WTC11 (cell line): ENCODE results near the gene GAPDHS. TPM values are rescaled to one million over a fixed set of nuclear protein-coding genes. Genes with fewer than 3 reads are reported as not detected.
A peak's percentile ranks its signal among the peaks of the same experiment; 100 is the strongest.

ENCODE experiments used
- ATAC-seq: fragments of 200-7000 bp; cut with Tn5 transposase; 2 replicates; pipeline ENCODE4 v1.10.0; 2021; ENCODE audit warnings: mild to moderate bottlenecking, moderate library complexity
- CTCF ChIA-PET: fragments of 300-600 bp; sonication (Branson Sonifier 250); formaldehyde crosslinking; loops from one replicate; lab custom pipeline; 2021; ENCODE audit warnings: antibody characterized with exemption; lab: Charles Lee
- POLR2A ChIA-PET: fragments of 350-600 bp; sonication (Branson Sonifier 250); formaldehyde crosslinking; loops from one replicate; lab custom pipeline; 2021; ENCODE audit warnings: antibody characterized with exemption; lab: Charles Lee
- DNase-seq: peaks from one replicate; pipeline ENCODE4 v3.0.0; 2021; ENCODE audit warnings: low spot score
- H3K27ac Mint-ChIP-seq: 2 replicates; pipeline ENCODE4 v1.8.0; 2021; ENCODE audit warnings: mixed read lengths
- H3K27me3 Mint-ChIP-seq: 2 replicates; pipeline ENCODE4 v1.8.0; 2021; ENCODE audit warnings: low read depth, mild to moderate bottlenecking, moderate library complexity, mixed read lengths
- H3K36me3 Mint-ChIP-seq: 2 replicates; pipeline ENCODE4 v1.8.0; 2021; ENCODE audit warnings: mixed read lengths
- H3K4me1 Mint-ChIP-seq: 2 replicates; pipeline ENCODE4 v1.8.0; 2022; ENCODE audit warnings: mixed read lengths
- H3K4me3 Mint-ChIP-seq: 2 replicates; pipeline ENCODE4 v1.8.0; 2021; ENCODE audit warnings: mild to moderate bottlenecking, moderate library complexity, mixed read lengths
- H3K9me3 Mint-ChIP-seq: 2 replicates; pipeline ENCODE4 v1.8.0; 2021; ENCODE audit warnings: mixed read lengths
- ETV6 ChIP-seq: sonication (generic); formaldehyde crosslinking; IDR thresholded peaks from 2 replicates; pipeline ENCODE4 v1.8.1; 2022; ENCODE audit warnings: mild to moderate bottlenecking, missing genetic modification reagents
- GTF2I ChIP-seq: fragments of 250-450 bp; sonication (Bioruptor Pico); conservative IDR thresholded peaks from 2 replicates; pipeline ENCODE4 v1.4.0; 2021; ENCODE audit warnings: mild to moderate bottlenecking
- IRF2 ChIP-seq: sonication (generic); formaldehyde crosslinking; IDR thresholded peaks from 2 replicates; pipeline ENCODE4 v1.8.0; 2022; ENCODE audit warnings: low read depth, missing genetic modification reagents, borderline replicate concordance
- KAT7 ChIP-seq: sonication (generic); formaldehyde crosslinking; IDR thresholded peaks from 2 replicates; pipeline ENCODE4 v1.8.1; 2023; ENCODE audit warnings: missing genetic modification reagents, mild to moderate bottlenecking, borderline replicate concordance
- MXD4 ChIP-seq: fragments of 250-450 bp; sonication (Bioruptor Pico); IDR thresholded peaks from 2 replicates; pipeline ENCODE4 v1.8.0; 2021; ENCODE audit warnings: mild to moderate bottlenecking, moderate library complexity, borderline replicate concordance
- MYBL2 ChIP-seq: sonication (generic); formaldehyde crosslinking; IDR thresholded peaks from 2 replicates; pipeline ENCODE4 v1.8.1; 2023; ENCODE audit warnings: mild to moderate bottlenecking, moderate library complexity, missing genetic modification reagents
- NFYB ChIP-seq: sonication (generic); formaldehyde crosslinking; conservative IDR thresholded peaks from 2 replicates; pipeline ENCODE4 v1.8.0; 2022; ENCODE audit warnings: low read depth, missing genetic modification reagents
- NR1H2 ChIP-seq: sonication (generic); formaldehyde crosslinking; IDR thresholded peaks from 2 replicates; pipeline ENCODE4 v1.9.0; 2021; ENCODE audit warnings: mild to moderate bottlenecking, moderate library complexity, missing genetic modification reagents
- NR3C1 ChIP-seq: sonication (generic); formaldehyde crosslinking; conservative IDR thresholded peaks from 2 replicates; pipeline ENCODE4 v1.8.1; 2023; ENCODE audit warnings: low read depth, mild to moderate bottlenecking, missing genetic modification reagents
- RELA ChIP-seq: sonication (generic); formaldehyde crosslinking; IDR thresholded peaks from 2 replicates; pipeline ENCODE4 v1.8.1; 2022; ENCODE audit warnings: missing genetic modification reagents, mild to moderate bottlenecking, borderline replicate concordance
- TCF7 ChIP-seq: sonication (generic); formaldehyde crosslinking; IDR thresholded peaks from 2 replicates; pipeline ENCODE4 v1.8.0; 2022; ENCODE audit warnings: mild to moderate bottlenecking, low read depth, missing genetic modification reagents, moderate library complexity
- TEAD1 ChIP-seq: sonication (generic); formaldehyde crosslinking; IDR thresholded peaks from 2 replicates; pipeline ENCODE4 v1.8.0; 2022; ENCODE audit warnings: mild to moderate bottlenecking, missing genetic modification reagents
- TP53 ChIP-seq: sonication (generic); formaldehyde crosslinking; IDR thresholded peaks from 2 replicates; pipeline ENCODE4 v1.8.1; 2023; ENCODE audit warnings: mild to moderate bottlenecking, missing genetic modification reagents
- ZNF219 ChIP-seq: sonication (generic); formaldehyde crosslinking; IDR thresholded peaks from 2 replicates; pipeline ENCODE4 v1.8.0; 2023; ENCODE audit warnings: missing genetic modification reagents, mild to moderate bottlenecking, borderline replicate concordance
- ZNF317 ChIP-seq: sonication (generic); formaldehyde crosslinking; IDR thresholded peaks from 2 replicates; pipeline ENCODE4 v1.8.1; 2023; ENCODE audit warnings: low read depth, mild to moderate bottlenecking, moderate library complexity, missing genetic modification reagents, borderline replicate concordance
- ZNF396 ChIP-seq: fragments of 250-450 bp; sonication (Bioruptor Pico); IDR thresholded peaks from 2 replicates; pipeline ENCODE4 v1.8.0; 2021; ENCODE audit warnings: mild to moderate bottlenecking, moderate library complexity, borderline replicate concordance
- ZNF423 ChIP-seq: fragments of 250-450 bp; sonication (Bioruptor Pico); IDR thresholded peaks from 2 replicates; pipeline ENCODE4 v2.1.2; 2022; ENCODE audit warnings: mild to moderate bottlenecking, moderate library complexity
- ZNF671 ChIP-seq: fragments of 250-450 bp; sonication (Bioruptor Pico); IDR thresholded peaks from 2 replicates; pipeline ENCODE4 v1.8.0; 2021; ENCODE audit warnings: mild to moderate bottlenecking
- total RNA-seq: library from RNA; stranded (reverse); gene quantifications from 3 replicates; pipeline ENCODE4 v1.2.3, GENCODE V29; 2021
- TF ChIP-seq, protein P1 (sequence below): sonication (generic); formaldehyde crosslinking; IDR thresholded peaks from 2 replicates; pipeline ENCODE4 v1.8.0; 2023; ENCODE audit warnings: missing genetic modification reagents
- TF ChIP-seq, protein P2 (sequence below): sonication (generic); formaldehyde crosslinking; IDR thresholded peaks from 2 replicates; pipeline ENCODE4 v1.8.0; 2022; ENCODE audit warnings: missing genetic modification reagents
- TF ChIP-seq, protein P3 (sequence below): fragments of 250-450 bp; sonication (Bioruptor Pico); conservative IDR thresholded peaks from 2 replicates; pipeline ENCODE4 v1.9.0; 2021; ENCODE audit warnings: mild to moderate bottlenecking
- TF ChIP-seq, protein P4 (sequence below): sonication (generic); formaldehyde crosslinking; conservative IDR thresholded peaks from 2 replicates; pipeline ENCODE4 v1.8.1; 2023; ENCODE audit warnings: mild to moderate bottlenecking, low read depth, missing genetic modification reagents, moderate library complexity
- TF ChIP-seq, protein P5 (sequence below): fragments of 250-450 bp; sonication (Bioruptor Pico); IDR thresholded peaks from 2 replicates; pipeline ENCODE4 v2.1.2; 2022; ENCODE audit warnings: mild to moderate bottlenecking, moderate library complexity
- TF ChIP-seq, protein P6 (sequence below): sonication (generic); formaldehyde crosslinking; IDR thresholded peaks from 2 replicates; pipeline ENCODE4 v1.8.0; 2022; ENCODE audit warnings: mild to moderate bottlenecking, missing genetic modification reagents
- TF ChIP-seq, protein P7 (sequence below): sonication (generic); formaldehyde crosslinking; IDR thresholded peaks from 2 replicates; pipeline ENCODE4 v1.8.1; 2022; ENCODE audit warnings: mild to moderate bottlenecking, missing genetic modification reagents, moderate library complexity, borderline replicate concordance

GAPDHS gene
- total RNA-seq, 1 experiment from 2014 or later, result 0.20 TPM

DNA sequence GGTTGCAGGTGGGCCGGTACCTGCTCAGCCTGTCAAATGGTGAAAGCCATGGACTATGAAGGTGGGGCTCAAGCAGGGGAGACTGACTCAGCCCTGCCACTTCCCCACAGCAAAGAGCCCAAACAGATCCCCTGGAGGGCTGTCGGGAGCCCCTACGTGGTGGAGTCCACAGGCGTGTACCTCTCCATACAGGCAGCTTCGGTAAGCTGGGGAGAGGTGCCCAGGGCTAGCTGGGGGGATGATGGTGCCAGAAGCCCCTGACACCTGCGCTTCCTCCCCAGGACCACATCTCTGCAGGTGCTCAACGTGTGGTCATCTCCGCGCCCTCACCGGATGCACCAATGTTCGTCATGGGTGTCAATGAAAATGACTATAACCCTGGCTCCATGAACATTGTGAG lies 9.0 kb downstream of the GAPDHS start:
- CTCF ChIA-PET, result interaction anchor here (2.9 kb wide), 1 partner anchor 32 kb away, joined by 8 read pairs; no protein-coding TSS in a partner anchor

DNA sequence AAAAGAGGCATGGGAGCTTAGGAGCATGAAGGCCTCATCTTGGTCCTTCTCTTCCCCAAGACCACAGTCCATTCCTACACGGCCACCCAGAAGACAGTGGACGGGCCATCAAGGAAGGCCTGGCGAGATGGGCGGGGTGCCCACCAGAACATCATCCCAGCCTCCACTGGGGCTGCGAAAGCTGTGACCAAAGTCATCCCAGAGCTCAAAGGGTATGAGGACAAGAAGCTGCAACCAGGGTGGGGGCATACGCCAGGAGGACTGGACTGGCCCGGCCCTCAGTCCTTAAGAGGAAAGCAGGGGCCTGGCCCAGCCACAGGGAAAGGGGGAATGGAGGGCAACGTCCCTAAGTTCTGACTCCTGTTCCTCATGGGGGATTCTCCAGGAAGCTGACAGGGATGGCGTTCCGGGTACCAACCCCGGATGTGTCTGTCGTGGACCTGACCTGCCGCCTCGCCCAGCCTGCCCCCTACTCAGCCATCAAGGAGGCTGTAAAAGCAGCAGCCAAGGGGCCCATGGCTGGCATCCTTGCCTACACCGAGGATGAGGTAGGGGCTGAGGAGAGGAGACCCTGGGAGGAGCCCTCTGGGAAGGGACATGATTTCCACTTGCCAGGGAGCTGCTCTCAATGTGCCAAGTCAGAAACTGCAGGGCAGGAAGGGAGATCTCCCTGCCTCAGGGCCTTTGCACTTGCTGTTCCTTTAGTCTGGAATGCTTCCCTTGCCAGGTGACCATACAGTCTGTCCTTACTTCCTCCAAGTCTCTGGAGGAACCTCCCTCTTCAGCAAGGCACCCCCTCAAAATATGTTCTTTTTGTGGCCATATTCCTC lies 10.2 kb downstream of the GAPDHS start:
- no peaks in the 10 kb centered on the region for H3K9me3 Mint-ChIP-seq
- ATAC-seq, result no peak
- peaks cover 18% of the 10 kb centered on the region for H3K4me1 Mint-ChIP-seq
- no peak overlapping the region for H3K27ac Mint-ChIP-seq
- POLR2A ChIA-PET, result no interaction called here
- DNase-seq, result no peak
- H3K27me3 Mint-ChIP-seq, result no peaks in the 10 kb centered on the region; the same call in 1 of the 2 replicates
- CTCF ChIA-PET, result interaction anchor here (2.0 kb wide), 1 partner anchor 33 kb away, joined by 6 read pairs; no protein-coding TSS in a partner anchor
- H3K36me3 Mint-ChIP-seq, result peaks cover 27% of the 10 kb centered on the region
- H3K4me3 Mint-ChIP-seq, result peak overlapping the region; percentile 92; the same call in 1 of the 2 replicates
- TF ChIP-seq RELA (no peak), ZNF396 (CRISPR knock-in tag) (no peak), TP53 (CRISPR knock-in tag) (no peak), TCF7 (CRISPR knock-in tag) (no peak), NFYB (CRISPR knock-in tag) (no peak), ZNF219 (CRISPR knock-in tag) (no peak), MYBL2 (CRISPR knock-in tag) (no peak)
- TF ChIP-seq, protein P1, sequence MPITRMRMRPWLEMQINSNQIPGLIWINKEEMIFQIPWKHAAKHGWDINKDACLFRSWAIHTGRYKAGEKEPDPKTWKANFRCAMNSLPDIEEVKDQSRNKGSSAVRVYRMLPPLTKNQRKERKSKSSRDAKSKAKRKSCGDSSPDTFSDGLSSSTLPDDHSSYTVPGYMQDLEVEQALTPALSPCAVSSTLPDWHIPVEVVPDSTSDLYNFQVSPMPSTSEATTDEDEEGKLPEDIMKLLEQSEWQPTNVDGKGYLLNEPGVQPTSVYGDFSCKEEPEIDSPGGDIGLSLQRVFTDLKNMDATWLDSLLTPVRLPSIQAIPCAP, result no peak
- TF ChIP-seq, protein P2, sequence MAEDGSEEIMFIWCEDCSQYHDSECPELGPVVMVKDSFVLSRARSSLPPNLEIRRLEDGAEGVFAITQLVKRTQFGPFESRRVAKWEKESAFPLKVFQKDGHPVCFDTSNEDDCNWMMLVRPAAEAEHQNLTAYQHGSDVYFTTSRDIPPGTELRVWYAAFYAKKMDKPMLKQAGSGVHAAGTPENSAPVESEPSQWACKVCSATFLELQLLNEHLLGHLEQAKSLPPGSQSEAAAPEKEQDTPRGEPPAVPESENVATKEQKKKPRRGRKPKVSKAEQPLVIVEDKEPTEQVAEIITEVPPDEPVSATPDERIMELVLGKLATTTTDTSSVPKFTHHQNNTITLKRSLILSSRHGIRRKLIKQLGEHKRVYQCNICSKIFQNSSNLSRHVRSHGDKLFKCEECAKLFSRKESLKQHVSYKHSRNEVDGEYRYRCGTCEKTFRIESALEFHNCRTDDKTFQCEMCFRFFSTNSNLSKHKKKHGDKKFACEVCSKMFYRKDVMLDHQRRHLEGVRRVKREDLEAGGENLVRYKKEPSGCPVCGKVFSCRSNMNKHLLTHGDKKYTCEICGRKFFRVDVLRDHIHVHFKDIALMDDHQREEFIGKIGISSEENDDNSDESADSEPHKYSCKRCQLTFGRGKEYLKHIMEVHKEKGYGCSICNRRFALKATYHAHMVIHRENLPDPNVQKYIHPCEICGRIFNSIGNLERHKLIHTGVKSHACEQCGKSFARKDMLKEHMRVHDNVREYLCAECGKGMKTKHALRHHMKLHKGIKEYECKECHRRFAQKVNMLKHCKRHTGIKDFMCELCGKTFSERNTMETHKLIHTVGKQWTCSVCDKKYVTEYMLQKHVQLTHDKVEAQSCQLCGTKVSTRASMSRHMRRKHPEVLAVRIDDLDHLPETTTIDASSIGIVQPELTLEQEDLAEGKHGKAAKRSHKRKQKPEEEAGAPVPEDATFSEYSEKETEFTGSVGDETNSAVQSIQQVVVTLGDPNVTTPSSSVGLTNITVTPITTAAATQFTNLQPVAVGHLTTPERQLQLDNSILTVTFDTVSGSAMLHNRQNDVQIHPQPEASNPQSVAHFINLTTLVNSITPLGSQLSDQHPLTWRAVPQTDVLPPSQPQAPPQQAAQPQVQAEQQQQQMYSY (CRISPR knock-in tag), result no peak
- TF ChIP-seq, protein P3, sequence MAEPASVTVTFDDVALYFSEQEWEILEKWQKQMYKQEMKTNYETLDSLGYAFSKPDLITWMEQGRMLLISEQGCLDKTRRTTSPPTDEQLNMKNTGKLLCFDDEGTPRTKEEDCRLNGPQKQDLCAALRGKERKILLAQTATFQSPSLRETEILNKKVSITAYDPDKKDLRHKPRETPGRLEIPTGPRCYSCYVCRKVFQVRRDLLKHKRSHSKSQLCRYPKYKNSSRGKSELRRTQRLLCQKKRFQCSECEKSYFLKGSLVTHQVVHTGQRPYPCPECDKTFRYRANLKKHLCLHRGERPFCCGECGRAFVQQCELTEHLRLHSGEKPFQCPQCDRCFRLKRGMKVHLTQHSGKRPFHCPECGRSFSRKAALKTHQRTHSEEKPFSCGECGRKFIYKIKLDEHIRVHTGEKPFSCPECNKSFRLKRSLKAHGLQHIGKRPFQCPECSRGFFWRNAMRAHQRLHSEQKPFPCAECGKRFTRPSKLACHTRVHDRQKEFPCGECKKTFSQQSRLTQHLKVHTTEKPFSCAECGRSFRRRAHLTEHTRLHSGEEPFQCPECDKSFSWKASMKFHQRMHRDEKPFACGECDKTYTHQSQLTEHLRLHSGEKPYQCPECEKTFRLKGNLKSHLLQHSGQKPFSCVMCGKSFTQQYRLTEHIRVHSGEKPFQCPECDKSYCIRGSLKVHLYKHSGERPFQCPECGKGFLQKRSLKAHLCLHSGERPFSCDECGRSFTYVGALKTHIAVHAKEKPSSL (CRISPR knock-in tag), result no peak
- TF ChIP-seq, protein P4, sequence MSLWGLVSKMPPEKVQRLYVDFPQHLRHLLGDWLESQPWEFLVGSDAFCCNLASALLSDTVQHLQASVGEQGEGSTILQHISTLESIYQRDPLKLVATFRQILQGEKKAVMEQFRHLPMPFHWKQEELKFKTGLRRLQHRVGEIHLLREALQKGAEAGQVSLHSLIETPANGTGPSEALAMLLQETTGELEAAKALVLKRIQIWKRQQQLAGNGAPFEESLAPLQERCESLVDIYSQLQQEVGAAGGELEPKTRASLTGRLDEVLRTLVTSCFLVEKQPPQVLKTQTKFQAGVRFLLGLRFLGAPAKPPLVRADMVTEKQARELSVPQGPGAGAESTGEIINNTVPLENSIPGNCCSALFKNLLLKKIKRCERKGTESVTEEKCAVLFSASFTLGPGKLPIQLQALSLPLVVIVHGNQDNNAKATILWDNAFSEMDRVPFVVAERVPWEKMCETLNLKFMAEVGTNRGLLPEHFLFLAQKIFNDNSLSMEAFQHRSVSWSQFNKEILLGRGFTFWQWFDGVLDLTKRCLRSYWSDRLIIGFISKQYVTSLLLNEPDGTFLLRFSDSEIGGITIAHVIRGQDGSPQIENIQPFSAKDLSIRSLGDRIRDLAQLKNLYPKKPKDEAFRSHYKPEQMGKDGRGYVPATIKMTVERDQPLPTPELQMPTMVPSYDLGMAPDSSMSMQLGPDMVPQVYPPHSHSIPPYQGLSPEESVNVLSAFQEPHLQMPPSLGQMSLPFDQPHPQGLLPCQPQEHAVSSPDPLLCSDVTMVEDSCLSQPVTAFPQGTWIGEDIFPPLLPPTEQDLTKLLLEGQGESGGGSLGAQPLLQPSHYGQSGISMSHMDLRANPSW (CRISPR knock-in tag), result no peak

More for the DNA sequence above, 9.0 kb downstream of the GAPDHS start:
- TF ChIP-seq KAT7 (CRISPR knock-in tag) (no peak), MXD4 (CRISPR knock-in tag) (no peak), TEAD1 (CRISPR knock-in tag) (no peak), TP53 (CRISPR knock-in tag) (no peak), ZNF423 (CRISPR knock-in tag) (no peak), GTF2I (CRISPR knock-in tag) (no peak), ETV6 (CRISPR knock-in tag) (no peak), NR1H2 (CRISPR knock-in tag) (no peak), NR3C1 (CRISPR knock-in tag) (no peak), ZNF671 (CRISPR knock-in tag) (no peak), IRF2 (CRISPR knock-in tag) (no peak), NFYB (CRISPR knock-in tag) (no peak), ZNF317 (CRISPR knock-in tag) (no peak)
- TF ChIP-seq, protein P5, sequence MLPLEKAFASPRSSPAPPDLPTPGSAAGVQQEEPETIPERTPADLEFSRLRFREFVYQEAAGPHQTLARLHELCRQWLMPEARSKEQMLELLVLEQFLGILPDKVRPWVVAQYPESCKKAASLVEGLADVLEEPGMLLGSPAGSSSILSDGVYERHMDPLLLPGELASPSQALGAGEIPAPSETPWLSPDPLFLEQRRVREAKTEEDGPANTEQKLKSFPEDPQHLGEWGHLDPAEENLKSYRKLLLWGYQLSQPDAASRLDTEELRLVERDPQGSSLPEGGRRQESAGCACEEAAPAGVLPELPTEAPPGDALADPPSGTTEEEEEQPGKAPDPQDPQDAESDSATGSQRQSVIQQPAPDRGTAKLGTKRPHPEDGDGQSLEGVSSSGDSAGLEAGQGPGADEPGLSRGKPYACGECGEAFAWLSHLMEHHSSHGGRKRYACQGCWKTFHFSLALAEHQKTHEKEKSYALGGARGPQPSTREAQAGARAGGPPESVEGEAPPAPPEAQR, result no peak
- TF ChIP-seq, protein P6, sequence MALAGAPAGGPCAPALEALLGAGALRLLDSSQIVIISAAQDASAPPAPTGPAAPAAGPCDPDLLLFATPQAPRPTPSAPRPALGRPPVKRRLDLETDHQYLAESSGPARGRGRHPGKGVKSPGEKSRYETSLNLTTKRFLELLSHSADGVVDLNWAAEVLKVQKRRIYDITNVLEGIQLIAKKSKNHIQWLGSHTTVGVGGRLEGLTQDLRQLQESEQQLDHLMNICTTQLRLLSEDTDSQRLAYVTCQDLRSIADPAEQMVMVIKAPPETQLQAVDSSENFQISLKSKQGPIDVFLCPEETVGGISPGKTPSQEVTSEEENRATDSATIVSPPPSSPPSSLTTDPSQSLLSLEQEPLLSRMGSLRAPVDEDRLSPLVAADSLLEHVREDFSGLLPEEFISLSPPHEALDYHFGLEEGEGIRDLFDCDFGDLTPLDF (CRISPR knock-in tag), result no peak
- TF ChIP-seq, protein P7, sequence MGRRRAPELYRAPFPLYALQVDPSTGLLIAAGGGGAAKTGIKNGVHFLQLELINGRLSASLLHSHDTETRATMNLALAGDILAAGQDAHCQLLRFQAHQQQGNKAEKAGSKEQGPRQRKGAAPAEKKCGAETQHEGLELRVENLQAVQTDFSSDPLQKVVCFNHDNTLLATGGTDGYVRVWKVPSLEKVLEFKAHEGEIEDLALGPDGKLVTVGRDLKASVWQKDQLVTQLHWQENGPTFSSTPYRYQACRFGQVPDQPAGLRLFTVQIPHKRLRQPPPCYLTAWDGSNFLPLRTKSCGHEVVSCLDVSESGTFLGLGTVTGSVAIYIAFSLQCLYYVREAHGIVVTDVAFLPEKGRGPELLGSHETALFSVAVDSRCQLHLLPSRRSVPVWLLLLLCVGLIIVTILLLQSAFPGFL (CRISPR knock-in tag), result no peak
- Mint-ChIP-seq H3K27ac (no peak overlapping the region), H3K27me3 (no peaks in the 10 kb centered on the region; the same call in 1 of the 2 replicates), H3K9me3 (no peaks in the 10 kb centered on the region), H3K4me1 (peaks cover 18% of the 10 kb centered on the region), H3K36me3 (peaks cover 24% of the 10 kb centered on the region), H3K4me3 (no peak overlapping the region)
- ATAC-seq (no peak), DNase-seq (no peak)
- POLR2A ChIA-PET, result no interaction called here
